ENCODE measurements around the gene CSF1.
"Not testable (repeated sequence)": the region's sequence is repeated elsewhere in the genome, so short reads cannot be mapped to it uniquely, and the experiment has no call there.

The CSF1 gene

DNA sequence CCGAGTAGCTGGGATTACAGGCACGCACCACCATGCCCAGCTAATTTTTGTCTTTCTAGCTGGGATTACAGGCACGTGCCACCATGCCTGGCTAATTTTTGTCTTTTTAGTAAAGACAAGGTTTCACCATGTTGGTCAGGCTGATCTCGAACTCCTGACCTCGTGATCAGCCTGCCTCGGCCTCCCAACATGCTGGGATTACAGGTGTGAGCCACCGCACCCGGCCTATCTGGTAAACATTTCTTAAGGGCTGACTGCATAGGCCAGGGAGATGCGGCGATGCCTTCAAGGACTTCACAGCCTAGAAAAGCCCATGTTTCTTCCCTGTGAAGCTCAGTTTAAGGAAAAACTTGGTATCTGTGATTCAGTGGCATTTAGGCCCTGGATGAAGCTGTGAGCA is 9.7 kb downstream of the CSF1 start:
- not testable (repeated sequence) for DNase-seq

DNA sequence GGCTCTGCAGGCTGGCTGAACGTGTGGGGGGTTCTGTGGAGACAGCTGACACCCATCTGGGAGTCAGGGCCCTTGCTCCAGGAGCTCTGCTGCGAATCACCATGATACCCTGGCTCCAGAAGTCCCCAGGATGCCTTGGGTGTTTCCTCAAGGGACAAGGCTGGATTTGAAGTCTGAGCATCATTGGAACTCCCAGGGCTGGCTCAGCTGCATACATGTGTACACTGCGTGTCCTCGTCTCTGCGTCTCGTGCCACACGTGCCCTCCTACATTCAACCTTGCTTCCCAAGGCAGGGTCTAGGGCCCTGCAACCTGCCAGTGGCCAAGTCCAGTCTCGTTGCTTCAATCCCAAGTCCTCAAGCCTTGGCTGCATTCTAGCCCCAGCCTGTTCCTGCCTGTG is 11.7 kb downstream of the CSF1 start:
- DNase-seq, result no peak

DNA sequence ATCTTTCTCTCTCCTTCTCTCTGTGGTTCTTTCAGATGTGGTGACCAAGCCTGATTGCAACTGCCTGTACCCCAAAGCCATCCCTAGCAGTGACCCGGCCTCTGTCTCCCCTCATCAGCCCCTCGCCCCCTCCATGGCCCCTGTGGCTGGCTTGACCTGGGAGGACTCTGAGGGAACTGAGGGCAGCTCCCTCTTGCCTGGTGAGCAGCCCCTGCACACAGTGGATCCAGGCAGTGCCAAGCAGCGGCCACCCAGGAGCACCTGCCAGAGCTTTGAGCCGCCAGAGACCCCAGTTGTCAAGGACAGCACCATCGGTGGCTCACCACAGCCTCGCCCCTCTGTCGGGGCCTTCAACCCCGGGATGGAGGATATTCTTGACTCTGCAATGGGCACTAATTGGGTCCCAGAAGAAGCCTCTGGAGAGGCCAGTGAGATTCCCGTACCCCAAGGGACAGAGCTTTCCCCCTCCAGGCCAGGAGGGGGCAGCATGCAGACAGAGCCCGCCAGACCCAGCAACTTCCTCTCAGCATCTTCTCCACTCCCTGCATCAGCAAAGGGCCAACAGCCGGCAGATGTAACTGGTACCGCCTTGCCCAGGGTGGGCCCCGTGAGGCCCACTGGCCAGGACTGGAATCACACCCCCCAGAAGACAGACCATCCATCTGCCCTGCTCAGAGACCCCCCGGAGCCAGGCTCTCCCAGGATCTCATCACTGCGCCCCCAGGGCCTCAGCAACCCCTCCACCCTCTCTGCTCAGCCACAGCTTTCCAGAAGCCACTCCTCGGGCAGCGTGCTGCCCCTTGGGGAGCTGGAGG is 12.7 kb downstream of the CSF1 start:
- peak; percentile 33 for DNase-seq

DNA sequence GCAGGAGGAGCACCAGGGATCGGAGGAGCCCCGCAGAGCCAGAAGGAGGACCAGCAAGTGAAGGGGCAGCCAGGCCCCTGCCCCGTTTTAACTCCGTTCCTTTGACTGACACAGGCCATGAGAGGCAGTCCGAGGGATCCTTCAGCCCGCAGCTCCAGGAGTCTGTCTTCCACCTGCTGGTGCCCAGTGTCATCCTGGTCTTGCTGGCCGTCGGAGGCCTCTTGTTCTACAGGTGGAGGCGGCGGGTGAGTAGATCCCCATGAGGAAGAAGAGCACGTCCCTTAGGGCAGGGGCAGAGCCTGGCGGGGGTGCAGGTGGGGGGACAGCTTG is 13.3 kb downstream of the CSF1 start:
- no peak for DNase-seq

DNA sequence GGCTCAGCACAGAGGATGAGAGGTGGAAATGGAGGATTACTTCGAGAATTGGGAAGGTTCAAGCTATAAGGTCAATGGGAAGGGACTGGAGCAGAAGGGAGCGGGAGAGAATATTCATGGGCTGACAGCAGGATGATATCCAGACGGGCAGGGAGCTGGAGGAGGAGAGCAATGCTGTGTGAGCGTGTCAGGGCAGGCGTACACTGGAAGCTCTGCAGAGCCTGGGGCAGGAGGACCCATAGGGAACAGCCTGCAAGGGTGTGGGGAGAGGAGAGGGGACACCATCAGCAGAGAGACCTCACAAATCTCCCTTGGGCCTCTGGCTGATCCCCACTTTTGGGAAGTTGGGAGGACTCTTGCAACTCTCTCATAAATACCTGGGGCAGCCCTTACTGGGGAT is 13.7 kb downstream of the CSF1 start:
- no peak for DNase-seq

DNA sequence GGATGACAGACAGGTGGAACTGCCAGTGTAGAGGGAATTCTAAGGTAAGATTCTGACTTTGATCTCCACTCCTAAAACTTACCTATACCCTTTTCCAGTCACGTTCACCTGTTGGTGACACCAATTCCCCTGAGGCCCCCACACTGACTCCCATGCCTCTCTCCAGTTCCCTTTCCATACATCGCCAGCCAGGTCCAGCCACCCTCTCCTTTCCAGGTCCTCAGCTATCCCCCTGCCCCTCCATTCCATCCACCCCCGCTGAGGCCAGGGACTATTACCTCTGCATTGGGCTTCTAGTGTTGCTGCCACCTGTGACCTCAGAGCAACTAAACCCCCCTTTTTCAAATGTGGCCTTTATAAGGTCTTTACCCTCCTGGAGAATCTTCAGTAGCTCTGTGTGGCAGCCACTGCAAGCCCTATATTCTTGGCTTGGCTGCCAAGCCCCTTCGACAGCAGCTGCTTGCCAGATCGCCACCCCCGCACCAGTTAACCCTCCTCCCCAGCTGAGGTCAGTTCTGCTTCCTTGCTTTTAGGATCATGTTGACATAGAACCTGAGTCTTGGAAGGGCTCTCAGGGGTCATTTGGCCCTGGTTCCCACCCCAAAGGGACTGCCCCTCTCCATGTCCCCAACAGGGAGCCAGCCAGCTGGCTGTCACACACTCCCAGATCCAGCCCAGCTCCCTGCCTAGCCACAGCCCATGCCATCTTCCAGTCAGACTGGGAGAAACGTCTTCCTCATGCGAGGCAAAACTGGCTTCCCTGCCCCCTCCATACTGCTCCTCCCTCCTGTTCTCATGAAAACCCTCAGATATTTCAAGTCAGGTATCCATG is 14.7 kb downstream of the CSF1 start:
- no peak for DNase-seq

DNA sequence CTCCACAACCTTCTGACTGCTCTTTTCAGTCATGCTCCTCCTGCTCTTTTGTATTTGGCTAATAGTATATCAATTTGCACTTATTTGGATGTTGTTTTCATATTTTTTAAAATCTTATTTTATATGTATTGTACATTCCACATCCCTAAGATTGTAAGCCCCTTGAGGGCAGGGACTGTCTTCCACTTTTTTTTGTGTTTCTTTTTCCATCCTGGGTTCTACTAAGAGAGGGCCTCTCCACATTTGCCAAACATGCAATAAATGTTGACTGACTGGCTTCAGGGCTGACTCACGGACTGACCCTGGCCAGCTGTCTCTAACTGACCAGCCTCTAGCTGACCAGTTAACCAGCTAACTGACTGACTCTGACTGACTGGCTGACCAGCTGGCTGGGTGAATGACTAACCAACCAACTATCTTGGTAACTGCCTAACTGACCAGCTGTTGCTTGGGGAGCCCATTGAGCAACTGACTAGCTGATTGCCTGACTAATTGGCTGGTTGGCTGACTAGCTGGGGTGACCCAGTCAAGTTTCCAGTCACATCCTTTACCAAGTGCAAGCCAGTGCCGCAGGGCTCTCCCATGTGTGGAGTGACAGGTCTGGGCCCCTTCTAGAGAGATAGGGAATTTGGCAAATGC is 16.1 kb downstream of the CSF1 start:
- DNase-seq, result peak; percentile 47

DNA sequence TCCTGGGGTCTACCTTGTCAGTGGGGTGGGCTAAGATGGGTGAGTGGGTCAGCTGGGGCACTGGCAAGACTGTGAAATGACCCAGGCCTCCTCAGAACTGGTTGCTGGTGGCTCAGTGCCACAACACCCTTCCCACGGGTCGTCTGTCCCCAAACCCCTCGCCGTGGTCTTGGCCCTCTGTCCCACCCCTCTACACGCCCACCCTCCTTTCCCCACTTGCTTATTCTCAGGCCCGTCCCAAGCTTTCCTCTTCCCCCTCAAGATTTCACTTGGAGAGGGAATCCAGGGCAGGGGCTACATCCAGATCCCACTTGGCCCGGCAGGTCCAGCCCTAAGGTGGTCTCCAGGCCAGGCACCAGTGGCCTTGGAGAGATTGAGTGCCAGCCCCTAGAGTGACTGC is 16.7 kb downstream of the CSF1 start:
- DNase-seq, result no peak

DNA sequence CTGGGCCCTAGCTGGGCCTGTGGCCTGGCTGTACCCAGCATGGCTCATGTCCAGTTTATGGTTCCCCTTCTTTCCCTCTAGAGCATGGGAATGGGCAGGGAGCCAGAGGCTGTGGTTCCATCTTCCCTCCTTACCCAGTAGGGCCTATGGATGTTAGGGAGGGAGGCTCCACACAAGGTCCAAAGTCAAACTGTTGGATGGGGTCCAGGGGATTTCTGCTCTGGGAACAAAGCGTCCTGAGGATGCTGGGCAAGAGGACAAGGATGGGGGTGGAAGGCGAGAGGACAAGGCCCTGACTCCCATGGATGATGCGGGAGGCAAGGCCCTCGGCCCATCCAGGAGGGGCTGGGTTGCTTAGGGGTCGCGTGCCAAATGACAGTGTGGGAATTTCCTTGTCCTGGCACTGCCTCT is 17.3 kb downstream of the CSF1 start:
- DNase-seq, result peak; percentile 48

DNA sequence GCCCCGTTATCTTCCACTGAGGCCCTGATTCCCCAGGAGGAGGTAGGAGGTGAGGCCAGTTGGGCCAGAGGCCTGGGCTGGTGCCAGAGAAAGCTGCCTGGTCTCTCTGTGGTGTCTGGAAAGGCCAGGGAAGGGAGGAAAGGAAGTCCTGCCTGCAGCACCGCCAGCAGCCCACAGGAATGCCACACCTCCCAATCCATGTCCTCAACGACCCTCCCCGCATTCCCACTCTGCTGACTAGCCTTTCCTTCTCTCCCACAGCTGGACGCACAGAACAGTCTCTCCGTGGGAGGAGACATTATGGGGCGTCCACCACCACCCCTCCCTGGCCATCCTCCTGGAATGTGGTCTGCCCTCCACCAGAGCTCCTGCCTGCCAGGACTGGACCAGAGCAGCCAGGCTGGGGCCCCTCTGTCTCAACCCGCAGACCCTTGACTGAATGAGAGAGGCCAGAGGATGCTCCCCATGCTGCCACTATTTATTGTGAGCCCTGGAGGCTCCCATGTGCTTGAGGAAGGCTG is 18.0 kb downstream of the CSF1 start:
- DNase-seq, result peak; percentile 69

DNA sequence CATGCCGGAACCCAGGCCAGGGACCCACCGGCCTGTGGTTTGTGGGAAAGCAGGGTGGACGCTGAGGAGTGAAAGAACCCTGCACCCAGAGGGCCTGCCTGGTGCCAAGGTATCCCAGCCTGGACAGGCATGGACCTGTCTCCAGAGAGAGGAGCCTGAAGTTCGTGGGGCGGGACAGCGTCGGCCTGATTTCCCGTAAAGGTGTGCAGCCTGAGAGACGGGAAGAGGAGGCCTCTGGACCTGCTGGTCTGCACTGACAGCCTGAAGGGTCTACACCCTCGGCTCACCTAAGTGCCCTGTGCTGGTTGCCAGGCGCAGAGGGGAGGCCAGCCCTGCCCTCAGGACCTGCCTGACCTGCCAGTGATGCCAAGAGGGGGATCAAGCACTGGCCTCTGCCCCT is 18.5 kb downstream of the CSF1 start:
- DNase-seq, result no peak

DNA sequence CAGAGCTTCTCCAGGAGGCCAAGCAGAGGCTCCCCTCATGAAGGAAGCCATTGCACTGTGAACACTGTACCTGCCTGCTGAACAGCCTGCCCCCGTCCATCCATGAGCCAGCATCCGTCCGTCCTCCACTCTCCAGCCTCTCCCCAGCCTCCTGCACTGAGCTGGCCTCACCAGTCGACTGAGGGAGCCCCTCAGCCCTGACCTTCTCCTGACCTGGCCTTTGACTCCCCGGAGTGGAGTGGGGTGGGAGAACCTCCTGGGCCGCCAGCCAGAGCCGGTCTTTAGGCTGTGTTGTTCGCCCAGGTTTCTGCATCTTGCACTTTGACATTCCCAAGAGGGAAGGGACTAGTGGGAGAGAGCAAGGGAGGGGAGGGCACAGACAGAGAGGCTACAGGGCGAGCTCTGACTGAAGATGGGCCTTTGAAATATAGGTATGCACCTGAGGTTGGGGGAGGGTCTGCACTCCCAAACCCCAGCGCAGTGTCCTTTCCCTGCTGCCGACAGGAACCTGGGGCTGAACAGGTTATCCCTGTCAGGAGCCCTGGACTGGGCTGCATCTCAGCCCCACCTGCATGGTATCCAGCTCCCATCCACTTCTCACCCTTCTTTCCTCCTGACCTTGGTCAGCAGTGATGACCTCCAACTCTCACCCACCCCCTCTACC is 19.1 kb downstream of the CSF1 start:
- DNase-seq, result no peak

DNA sequence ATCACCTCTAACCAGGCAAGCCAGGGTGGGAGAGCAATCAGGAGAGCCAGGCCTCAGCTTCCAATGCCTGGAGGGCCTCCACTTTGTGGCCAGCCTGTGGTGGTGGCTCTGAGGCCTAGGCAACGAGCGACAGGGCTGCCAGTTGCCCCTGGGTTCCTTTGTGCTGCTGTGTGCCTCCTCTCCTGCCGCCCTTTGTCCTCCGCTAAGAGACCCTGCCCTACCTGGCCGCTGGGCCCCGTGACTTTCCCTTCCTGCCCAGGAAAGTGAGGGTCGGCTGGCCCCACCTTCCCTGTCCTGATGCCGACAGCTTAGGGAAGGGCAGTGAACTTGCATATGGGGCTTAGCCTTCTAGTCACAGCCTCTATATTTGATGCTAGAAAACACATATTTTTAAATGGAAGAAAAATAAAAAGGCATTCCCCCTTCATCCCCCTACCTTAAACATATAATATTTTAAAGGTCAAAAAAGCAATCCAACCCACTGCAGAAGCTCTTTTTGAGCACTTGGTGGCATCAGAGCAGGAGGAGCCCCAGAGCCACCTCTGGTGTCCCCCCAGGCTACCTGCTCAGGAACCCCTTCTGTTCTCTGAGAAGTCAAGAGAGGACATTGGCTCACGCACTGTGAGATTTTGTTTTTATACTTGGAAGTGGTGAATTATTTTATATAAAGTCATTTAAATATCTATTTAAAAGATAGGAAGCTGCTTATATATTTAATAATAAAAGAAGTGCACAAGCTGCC is 19.8 kb downstream of the CSF1 start:
- no peak for DNase-seq

DNA sequence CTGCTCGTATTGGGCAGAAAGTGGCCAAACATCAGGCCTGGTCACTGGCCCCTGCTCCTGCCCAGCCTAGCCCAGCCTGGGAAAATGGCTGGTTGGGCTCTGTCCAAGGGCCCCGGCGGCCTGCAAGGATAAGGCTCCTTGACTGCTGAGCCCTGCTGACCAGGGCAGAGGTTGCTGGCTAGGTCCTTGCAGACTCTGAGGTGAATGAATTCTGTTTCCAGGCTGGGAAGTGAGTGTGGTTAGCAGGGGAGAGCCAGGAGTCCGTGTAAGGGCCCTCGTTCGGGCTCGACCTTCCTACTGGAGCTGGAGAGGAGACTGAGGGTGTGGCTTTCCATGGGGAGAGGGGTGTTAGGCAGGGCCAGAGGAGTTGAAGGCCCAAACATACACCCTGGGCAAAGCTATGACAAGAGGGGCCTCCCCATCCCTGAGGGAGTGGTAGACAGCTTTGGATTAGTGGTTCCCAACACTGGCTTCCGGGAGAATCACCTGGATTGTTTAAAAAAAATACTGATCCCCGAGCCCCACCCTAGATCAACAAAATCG is 20.6 kb downstream of the CSF1 start:
- peak; percentile 49 for DNase-seq

DNA sequence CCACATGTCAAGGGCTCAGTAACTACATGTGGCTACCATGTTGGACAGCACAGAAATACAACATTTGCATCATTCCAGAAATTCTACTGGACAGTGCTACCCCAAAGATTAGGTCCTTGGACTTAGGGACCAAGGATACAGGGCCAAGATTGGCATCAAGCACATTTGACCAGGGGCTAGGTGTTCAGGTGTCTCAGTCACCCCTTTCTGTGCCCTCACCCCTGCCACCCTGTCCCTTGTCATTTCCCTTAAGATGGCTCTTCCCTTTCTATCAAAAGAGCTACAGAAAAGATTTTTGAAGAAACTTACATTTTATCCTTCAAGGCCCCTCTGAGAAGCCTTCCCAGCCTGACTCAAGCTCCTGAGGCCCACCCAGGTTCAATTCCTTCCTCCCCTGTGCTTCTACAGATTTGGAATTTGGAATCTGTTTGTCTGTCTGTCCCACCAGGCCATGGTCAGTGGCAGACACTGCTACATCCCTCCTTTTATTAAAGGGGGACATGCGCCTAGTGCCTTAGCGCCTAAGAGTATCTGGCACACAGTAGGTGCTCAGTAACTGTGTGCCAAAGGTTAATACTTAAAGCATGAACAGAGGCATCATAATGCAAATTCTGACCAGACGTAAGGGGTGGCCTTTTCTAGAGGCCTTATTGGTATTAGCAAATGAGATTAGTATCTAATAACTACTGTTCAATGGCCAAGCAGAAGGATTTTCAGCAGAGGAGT is 21.4 kb downstream of the CSF1 start:
- DNase-seq, result no peak

DNA sequence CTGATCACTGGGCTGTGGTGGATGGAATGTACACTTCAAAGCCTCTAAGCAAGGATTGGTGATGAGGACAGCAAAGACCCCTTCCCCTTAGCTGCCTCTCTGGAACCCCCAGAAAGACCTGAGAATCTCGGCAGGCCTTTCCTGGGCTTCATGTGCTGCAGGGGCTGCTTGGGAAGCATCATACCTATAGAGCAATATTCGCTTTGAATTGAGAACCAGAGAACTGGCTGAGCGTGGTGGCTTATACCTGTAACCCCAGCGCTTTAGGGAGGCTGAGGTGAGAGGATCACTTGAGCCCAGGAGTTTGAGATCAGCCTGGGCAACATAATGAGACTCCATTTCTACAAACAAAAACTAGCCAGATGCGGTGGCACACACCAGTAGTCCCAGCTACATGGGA is 22.0 kb downstream of the CSF1 start:
- DNase-seq, result no peak

DNA sequence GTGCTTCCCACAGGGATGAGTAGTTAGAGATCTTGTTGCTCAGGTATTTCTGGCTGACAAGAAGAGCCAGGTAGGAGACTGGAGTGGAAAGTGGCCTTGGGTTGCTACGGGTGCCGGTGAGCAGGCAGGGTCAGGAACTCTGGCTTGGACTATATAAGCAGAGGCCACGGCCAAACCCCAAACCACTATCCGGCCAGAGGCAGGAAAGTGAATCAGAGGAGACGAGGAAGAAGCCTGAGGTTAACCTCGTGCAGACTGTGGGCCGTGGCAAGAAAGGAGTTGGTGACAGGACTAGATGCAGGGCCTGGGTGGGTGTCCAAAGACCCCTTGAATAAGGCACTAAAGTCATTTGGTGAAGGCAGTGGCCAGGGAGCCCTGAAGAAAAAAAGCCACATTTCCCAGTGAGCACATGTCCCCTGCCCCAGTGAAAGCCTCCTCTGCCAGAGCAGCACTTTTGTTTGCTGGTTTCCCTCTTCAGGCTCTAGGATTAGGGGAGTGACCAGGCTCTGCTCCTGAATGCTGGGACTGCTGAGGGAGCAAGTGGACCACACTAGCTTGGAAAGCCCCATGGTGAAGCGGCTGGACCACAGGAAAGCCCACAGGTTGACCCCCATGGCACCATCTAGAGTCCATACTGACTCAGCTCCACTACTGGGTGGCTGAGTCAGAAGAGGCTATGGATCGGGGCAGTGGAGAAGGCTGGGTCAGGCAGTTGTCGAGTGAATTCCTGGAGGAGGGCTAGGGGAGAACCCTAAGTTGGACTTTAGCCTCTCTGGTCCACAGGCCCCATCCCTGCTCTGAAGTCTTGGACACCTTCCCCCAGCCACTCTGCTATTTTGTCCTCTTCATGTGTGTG is 23.4 kb downstream of the CSF1 start:
- peak; percentile 59 for DNase-seq

DNA sequence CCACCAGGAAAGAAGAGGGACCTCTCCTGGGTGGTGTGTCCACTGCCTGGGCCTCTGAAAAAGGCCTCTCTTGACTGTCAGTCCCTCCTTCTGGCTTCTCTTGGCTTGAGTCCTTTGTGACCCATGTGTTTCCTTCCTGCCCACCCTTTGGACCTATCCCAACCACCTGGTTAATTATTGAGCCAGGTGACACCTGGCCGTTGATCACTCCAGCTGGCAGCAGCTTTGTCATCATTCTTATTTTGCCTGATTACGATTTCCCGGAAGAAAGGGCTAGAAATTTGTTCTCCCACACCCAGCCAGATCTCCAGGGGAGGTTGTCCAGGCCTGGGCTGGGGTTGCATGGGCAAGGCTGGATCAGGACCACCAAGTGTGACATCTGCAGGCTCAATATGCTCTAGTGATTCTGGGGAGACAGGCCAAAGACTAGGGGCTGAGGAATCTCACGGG is 24.8 kb downstream of the CSF1 start:
- DNase-seq, result no peak

DNA sequence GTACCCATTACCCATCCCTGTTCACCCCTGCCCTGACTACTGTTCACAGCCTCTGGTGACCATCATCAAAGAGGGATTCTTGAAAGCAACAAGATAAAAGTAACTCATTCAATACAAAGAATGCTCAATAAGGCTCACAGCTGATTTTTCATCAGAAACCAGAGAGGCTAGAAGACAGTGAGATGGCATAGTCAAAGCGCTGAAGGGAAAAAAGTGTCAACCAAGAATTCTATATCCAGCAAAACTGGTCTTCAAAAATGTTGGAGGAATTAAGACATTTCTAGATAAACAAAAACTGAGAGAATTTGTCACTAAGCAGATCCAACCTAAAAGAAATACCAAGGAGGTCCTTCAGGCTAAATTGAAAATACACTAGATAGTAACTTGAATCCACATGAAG is 27.1 kb downstream of the CSF1 start:
- DNase-seq, result no peak

DNA sequence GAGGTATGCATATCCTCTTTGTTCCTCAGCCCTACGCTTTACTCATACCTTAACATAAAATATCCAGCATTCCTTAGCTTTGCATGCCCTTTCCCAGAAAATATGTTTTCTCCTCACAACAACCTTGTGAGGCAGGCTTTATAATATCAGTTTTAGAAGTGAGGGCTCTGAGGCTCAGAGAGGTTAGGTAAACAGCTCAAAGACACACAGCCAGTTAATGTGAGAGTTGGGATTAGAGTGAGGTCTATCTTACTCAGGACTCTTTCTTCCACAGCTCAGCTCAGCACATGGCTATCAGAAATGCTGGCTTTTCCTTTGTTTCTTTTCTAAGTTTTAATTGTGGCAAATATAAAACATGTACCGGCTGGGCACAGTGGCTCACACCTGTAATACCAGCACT is 27.9 kb downstream of the CSF1 start:
- DNase-seq, result no peak

Data from fibroblast of skin of right biceps (primary cell).